Endothelial cell of umbilical vein (primary cell): Measurements from ENCODE around the gene PRKAG2. TPM values are rescaled to one million over a fixed set of nuclear protein-coding genes. Genes with fewer than 3 reads are reported as not detected.

ENCODE experiments used
- BruUV-seq: library from RNA; stranded (reverse); fragments of 400-500 nt; replicated peaks from 2 replicates; lab custom pipeline; 2021; lab: Mats Ljungman, UMichigan
- CTCF ChIA-PET: fragments of 300-600, 350-600 bp; sonication (Branson Sonifier 250); formaldehyde crosslinking; loops from one replicate; lab custom pipeline; 2021; ENCODE audit warnings: antibody characterized with exemption, inconsistent platforms; lab: Charles Lee
- POLR2A ChIA-PET: fragments of 300-600, 350-600 bp; sonication (Branson Sonifier 250); formaldehyde crosslinking; loops from one replicate; lab custom pipeline; 2021; ENCODE audit warnings: antibody characterized with exemption, inconsistent platforms; lab: Charles Lee
- DNase-seq: peaks from one replicate; pipeline ENCODE4 v3.0.0-alpha.2; 2011; ENCODE audit warnings: low read depth, low spot score
- FAIRE-seq: peaks from 2 replicates; lab custom pipeline; 2011; peaks lifted over from hg19 to GRCh38; lab: Jason Lieb, UNC
- H2AFZ ChIP-seq: 2 replicates; pipeline ENCODE4 v1.6.0; 2012; ENCODE audit warnings: low read depth, low read length, control low read depth, inconsistent platforms
- H3K27ac ChIP-seq: 2 replicates; pipeline ENCODE4 v1.5.1; 2011; ENCODE audit warnings: low read depth, mild to moderate bottlenecking, control low read depth, low read length, moderate library complexity; ENCODE audit not compliant: insufficient read depth
- H3K27me3 ChIP-seq, 2 experiments: 2 replicates each; pipeline versions ENCODE4 v1.6.0 to v1.6.1; 2011; ENCODE audit warnings: low read length in 2 of 2, mixed read lengths in 1 of 2; ENCODE audit not compliant: control insufficient read depth in 2 of 2, insufficient read depth in 2 of 2
- H3K36me3 ChIP-seq, 2 experiments: 2 replicates in 1 of 2; 3 replicates in 1 of 2; pipeline ENCODE4 v1.5.1; 2011; ENCODE audit warnings: low read length in 2 of 2, mild to moderate bottlenecking in 1 of 2, moderate library complexity in 1 of 2; ENCODE audit not compliant: control insufficient read depth in 2 of 2, insufficient read depth in 2 of 2; ENCODE audit errors: extremely low read depth in 1 of 2
- H3K4me1 ChIP-seq: 3 replicates; pipeline ENCODE4 v1.5.1; 2011; ENCODE audit warnings: mild to moderate bottlenecking, low read length; ENCODE audit not compliant: control insufficient read depth, insufficient read depth; ENCODE audit errors: extremely low read depth
- H3K4me2 ChIP-seq: 2 replicates; pipeline ENCODE4 v1.6.1; 2011; ENCODE audit warnings: low read length, control low read depth, mixed read lengths; ENCODE audit not compliant: insufficient read depth
- H3K4me3 ChIP-seq, 3 experiments: fragments of 200-600 bp in 1 of 3; sonication (generic), shearing (Covaris generic) in 1 of 3; replicated peaks in 1 of 3; 2 replicates each; pipeline ENCODE4 v1.5.1; 2011 to 2016; ENCODE audit warnings: control low read depth in 3 of 3, low read length in 3 of 3, mild to moderate bottlenecking in 2 of 3, inconsistent platforms in 1 of 3, low read depth in 1 of 3, moderate library complexity in 1 of 3; ENCODE audit not compliant: insufficient read depth in 1 of 3
- H3K79me2 ChIP-seq: 2 replicates; pipeline ENCODE4 v1.6.0; 2012; ENCODE audit warnings: low read length, inconsistent platforms; ENCODE audit not compliant: control insufficient read depth, insufficient read depth
- H3K9ac ChIP-seq: replicated peaks from 2 replicates; pipeline ENCODE3; 2011; ENCODE audit warnings: low read length, control low read depth; ENCODE audit not compliant: insufficient read depth; ENCODE audit errors: extremely low read depth
- H3K9me1 ChIP-seq: replicated peaks from 3 replicates; pipeline ENCODE4 v1.6.0; 2011; ENCODE audit warnings: mild to moderate bottlenecking, low read length; ENCODE audit not compliant: control insufficient read depth, insufficient read depth; ENCODE audit errors: extremely low read depth
- H3K9me3 ChIP-seq: replicated peaks from 2 replicates; pipeline ENCODE4 v1.5.1; 2012; ENCODE audit warnings: low read length, inconsistent platforms; ENCODE audit not compliant: control insufficient read depth, insufficient read depth
- H4K20me1 ChIP-seq: replicated peaks from 2 replicates; pipeline ENCODE3; 2011; ENCODE audit warnings: mild to moderate bottlenecking, low read length; ENCODE audit not compliant: control insufficient read depth, insufficient read depth; ENCODE audit errors: extremely low read depth
- CTCF ChIP-seq, 2 donors: IDR thresholded peaks; 1 replicate in 1 of 2; 2 replicates in 1 of 2; pipeline ENCODE4 v1.5.1; 2011; ENCODE audit warnings: low read length in 2 of 2, mild to moderate bottlenecking in 2 of 2, moderate library complexity in 2 of 2, control low read depth in 1 of 2, inconsistent platforms in 1 of 2, low read depth in 1 of 2; ENCODE audit not compliant: insufficient read depth in 1 of 2; ENCODE audit errors: extremely low read depth in 1 of 2
- EZH2 ChIP-seq: IDR thresholded peaks from 2 replicates; pipeline ENCODE4 v1.6.1; 2012; ENCODE audit warnings: borderline replicate concordance, low read depth, mild to moderate bottlenecking, moderate library complexity, low read length, inconsistent platforms; ENCODE audit not compliant: severe bottlenecking
- FOS ChIP-seq: IDR thresholded peaks from 2 replicates; pipeline ENCODE4 v1.6.1; 2011; ENCODE audit warnings: mild to moderate bottlenecking, low read length, moderate library complexity, borderline replicate concordance; ENCODE audit not compliant: insufficient read depth
- GATA2 ChIP-seq: IDR thresholded peaks from 2 replicates; pipeline ENCODE4 v1.7.0; 2011; ENCODE audit warnings: low read depth, mild to moderate bottlenecking, moderate library complexity, mixed read lengths, low read length; ENCODE audit not compliant: insufficient read length, insufficient read depth
- JUN ChIP-seq: IDR thresholded peaks from 2 replicates; pipeline ENCODE4 v1.6.1; 2011; ENCODE audit warnings: borderline replicate concordance, low read depth; ENCODE audit not compliant: insufficient read length, insufficient read depth
- MAX ChIP-seq: IDR thresholded peaks from 2 replicates; pipeline ENCODE4 v1.6.1; 2011; ENCODE audit not compliant: insufficient read depth, insufficient read length
- MYC ChIP-seq: IDR thresholded peaks from one replicate; pipeline ENCODE4 v1.6.1; 2011; ENCODE audit warnings: mild to moderate bottlenecking, low read depth, low read length
- POLR2A ChIP-seq: IDR thresholded peaks from 2 replicates; pipeline ENCODE4 v1.6.1; 2012; ENCODE audit warnings: low read depth, mild to moderate bottlenecking, control low read depth, low read length
- POLR2AphosphoS5 ChIP-seq: IDR thresholded peaks from 2 replicates; pipeline ENCODE4 v1.6.1; 2012; ENCODE audit warnings: low read depth, mild to moderate bottlenecking, control low read depth, low read length, moderate library complexity; ENCODE audit not compliant: insufficient read depth
- dilution Hi-C: fragments of 300-500 bp; cut with MboI; formaldehyde crosslinking; loops from one replicate; pipeline ENCODE4 v1.15.0; 2019; ENCODE audit warnings: low sequenced_read_pairs; ENCODE audit not compliant: extremely low pct_ligation_motif_present
- intact Hi-C: fragments of 100-400 bp; cut with micrococcal nuclease; formaldehyde crosslinking; loops from one replicate; pipeline ENCODE4 v1.10.0; 2022
- polyA plus RNA-seq, 4 experiments: library from polyadenylated mRNA; depleted of rRNA in 3 of 4; stranded (reverse) in 3 of 4; unstranded in 1 of 4; fragments of >200 nt; gene quantifications; 2 replicates each; pipeline versions ENCODE4 v1.2.1 to v1.2.3, GENCODE V29; 2011 to 2012; ENCODE audit warnings: missing spikeins in 1 of 4
- total RNA-seq: library from RNA; stranded (reverse); gene quantifications from 2 replicates; pipeline ENCODE4 v1.2.3, GENCODE V29; 2021

Gene PRKAG2
- total and polyA plus RNA-seq, 2 donors (not counting 3 experiments of a cell fraction or from before 2014, with no cell fraction given), result 19.3 to 51.5 TPM

GRCh38 chr7:151542606-151543130, 334.2 kb downstream of the PRKAG2 start:
- DNase-seq, result no peak
- no peaks in the 10 kb centered on the region for H3K79me2 ChIP-seq
- H2AFZ ChIP-seq, result no peak overlapping the region
- dilution Hi-C loops (no loop called here), intact Hi-C loops (no loop called here)
- no TSS peak for BruUV-seq
- FAIRE-seq, result no peak
- peaks cover 18 to 27% of the 10 kb centered on the region in 2 experiments for H3K27me3 ChIP-seq
- no peaks in the 10 kb centered on the region for H4K20me1 ChIP-seq
- H3K4me2 ChIP-seq, result no peak overlapping the region
- no peak overlapping the region for H3K4me3 ChIP-seq
- no peaks in the 10 kb centered on the region for H3K9me1 ChIP-seq
- no peak for TF ChIP-seq GATA2
- no peak for TF ChIP-seq POLR2A
- no peak for TF ChIP-seq CTCF (IDR thresholded peaks at IDR 0.05; ENCODE audit: extremely low read depth in 1 of 2, insufficient read depth in 1 of 2, low read depth in 1 of 2, low read length in 2 of 2)
- no peak for TF ChIP-seq FOS
- TF ChIP-seq JUN, result no peak
- TF ChIP-seq MYC, result no peak
- TF ChIP-seq POLR2AphosphoS5, result no peak
- TF ChIP-seq MAX, result no peak
- TF ChIP-seq EZH2, result no peak
- POLR2A ChIA-PET, result no interaction called here
- H3K4me1 ChIP-seq, result no peaks in the 10 kb centered on the region
- no peak overlapping the region for H3K9ac ChIP-seq
- no peak overlapping the region for H3K27ac ChIP-seq
- CTCF ChIA-PET, result interaction anchor here (1.3 kb wide), 1 partner anchor 216 kb away, joined by 3 read pairs; no protein-coding TSS in a partner anchor
- no peaks in the 10 kb centered on the region for H3K9me3 ChIP-seq
- H3K36me3 ChIP-seq, result no peaks in the 10 kb centered on the region
